ENCODE results near the gene HES3.

DNA sequence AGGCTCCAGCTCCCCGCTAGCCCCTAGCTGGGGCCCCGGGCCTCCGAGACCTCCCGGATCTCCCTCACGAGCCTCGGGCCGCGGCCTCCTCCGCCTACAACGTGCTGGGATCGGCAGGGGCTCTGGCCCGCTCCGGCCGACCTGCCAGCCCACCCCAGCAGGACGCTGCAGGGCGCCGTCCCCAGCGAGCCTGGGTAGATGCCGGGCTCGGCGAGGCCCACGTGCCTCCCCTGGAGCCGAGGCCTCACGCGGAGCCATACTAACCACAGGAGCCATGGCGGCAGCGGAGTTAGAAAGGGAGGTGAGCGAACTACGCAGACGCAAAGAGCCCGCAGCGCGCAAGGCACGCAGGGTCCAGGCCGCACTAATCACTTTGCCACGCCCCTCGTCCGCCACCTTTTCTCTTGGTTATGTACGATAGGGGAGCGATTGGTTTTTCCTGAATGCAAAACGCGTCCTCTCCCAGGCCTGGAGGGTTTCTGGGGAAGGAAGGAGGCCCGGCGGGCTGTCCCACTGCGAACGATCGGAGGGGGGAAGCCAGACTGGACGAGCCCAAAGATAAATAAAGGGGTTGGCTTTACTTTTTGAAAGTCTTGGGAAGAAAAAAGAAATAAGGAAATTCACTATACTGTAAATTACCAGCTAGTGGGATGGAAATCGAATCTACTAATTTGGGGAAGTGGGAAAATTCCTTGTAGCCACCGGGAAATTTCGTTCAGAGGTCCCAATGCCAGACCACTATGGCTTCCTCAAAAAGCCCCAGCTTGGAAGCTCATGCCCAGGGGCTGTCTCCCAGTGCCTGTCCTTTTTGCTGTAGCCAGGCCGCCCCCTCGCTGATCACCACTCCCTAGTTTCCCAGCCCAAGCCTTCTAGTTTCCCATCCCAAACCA lies 44.4 kb upstream of the HES3 start, which contains the start of gene RPL22:
- TF ChIP-seq, protein P1, sequence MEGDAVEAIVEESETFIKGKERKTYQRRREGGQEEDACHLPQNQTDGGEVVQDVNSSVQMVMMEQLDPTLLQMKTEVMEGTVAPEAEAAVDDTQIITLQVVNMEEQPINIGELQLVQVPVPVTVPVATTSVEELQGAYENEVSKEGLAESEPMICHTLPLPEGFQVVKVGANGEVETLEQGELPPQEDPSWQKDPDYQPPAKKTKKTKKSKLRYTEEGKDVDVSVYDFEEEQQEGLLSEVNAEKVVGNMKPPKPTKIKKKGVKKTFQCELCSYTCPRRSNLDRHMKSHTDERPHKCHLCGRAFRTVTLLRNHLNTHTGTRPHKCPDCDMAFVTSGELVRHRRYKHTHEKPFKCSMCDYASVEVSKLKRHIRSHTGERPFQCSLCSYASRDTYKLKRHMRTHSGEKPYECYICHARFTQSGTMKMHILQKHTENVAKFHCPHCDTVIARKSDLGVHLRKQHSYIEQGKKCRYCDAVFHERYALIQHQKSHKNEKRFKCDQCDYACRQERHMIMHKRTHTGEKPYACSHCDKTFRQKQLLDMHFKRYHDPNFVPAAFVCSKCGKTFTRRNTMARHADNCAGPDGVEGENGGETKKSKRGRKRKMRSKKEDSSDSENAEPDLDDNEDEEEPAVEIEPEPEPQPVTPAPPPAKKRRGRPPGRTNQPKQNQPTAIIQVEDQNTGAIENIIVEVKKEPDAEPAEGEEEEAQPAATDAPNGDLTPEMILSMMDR (IDR thresholded peaks at IDR 0.05; ENCODE audit: low read length): no peak
- TF ChIP-seq EZH2 (IDR thresholded peaks at IDR 0.05; ENCODE audit: borderline replicate concordance, low read length): no peak
